HG03095 (cell line): ENCODE data around the gene APCDD1L.
A peak's percentile ranks its signal among the peaks of the same experiment; 100 is the strongest.
"Not testable (repeated sequence)": the region's sequence is repeated elsewhere in the genome, so short reads cannot be mapped to it uniquely, and the experiment has no call there.

Experiments used
- ATAC-seq: cut with Tn5 transposase; IDR thresholded peaks from one replicate; pipeline ENCODE4 v1.9.1; 2021; ENCODE audit warnings: moderate library complexity; ENCODE audit not compliant: unreplicated experiment

Gene APCDD1L

GRCh38 chr20:58446264-58446959, 68.8 kb downstream of the APCDD1L start:
- no peak for ATAC-seq

DNA sequence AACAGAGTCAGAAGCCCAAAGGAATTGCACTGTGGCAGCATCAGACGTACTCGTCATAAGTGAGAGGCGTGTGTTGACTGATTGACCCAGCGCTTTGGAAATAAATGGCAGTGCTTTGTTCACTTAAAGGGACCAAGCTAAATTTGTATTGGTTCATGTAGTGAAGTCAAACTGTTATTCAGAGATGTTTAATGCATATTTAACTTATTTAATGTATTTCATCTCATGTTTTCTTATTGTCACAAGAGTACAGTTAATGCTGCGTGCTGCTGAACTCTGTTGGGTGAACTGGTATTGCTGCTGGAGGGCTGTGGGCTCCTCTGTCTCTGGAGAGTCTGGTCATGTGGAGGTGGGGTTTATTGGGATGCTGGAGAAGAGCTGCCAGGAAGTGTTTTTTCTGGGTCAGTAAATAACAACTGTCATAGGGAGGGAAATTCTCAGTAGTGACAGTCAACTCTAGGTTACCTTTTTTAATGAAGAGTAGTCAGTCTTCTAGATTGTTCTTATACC, 70.4 kb downstream of the APCDD1L start:
- ATAC-seq = no peak

DNA sequence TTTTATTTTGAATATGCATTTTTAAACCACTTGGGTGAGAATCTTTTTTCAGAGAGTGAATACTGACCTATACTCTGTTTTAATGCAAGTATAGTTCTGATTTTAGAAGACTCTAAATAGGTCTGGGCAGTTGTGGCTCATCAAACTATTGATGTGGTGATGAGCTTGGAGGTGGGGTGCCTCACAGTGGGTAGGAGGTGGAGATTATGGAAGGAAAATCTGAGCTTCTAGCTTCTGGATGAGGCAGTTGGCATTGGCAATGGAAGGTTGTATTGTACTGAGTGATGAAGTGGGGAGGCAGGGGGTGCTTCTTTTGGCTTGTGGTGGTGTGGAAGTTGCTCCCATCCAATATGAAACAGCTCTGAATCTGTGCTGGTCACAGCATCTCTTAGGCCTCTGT, 73.5 kb downstream of the APCDD1L start:
- ATAC-seq = no peak

DNA sequence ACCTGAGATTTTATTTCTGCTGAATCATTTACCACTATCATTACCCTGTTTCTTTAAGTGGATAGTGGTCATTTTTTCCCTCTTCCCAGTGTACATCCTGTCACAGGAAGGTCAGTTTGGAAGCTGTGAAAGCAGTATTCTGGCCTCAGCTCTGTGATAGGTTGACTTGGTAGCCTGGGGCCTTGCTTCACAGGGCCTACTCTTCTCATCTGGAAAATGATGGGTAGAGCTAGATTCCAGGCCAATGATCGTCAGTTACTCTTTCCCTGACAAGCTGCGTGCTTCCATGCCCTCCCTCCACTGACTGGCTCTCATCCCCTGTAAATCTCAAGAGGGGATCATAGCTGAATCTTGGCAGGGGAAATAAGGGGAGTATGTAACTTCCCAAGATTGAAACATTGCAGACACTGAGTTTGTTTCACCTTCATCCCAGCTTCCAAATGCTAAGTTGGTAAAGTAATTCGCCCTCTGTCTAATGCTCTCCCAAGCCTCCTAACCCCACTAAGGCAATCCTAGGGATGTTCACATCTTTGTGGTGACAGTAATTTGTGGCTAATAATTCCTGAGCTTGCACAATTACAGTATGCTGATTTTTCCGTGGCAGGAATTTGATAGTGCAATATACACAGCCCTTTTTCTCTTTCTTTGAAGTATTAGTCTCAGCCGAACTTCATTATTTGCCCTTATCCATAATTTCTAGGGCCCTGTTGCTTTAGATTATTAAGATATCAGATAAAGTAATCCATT, 75.0 kb downstream of the APCDD1L start:
- ATAC-seq = no peak

DNA sequence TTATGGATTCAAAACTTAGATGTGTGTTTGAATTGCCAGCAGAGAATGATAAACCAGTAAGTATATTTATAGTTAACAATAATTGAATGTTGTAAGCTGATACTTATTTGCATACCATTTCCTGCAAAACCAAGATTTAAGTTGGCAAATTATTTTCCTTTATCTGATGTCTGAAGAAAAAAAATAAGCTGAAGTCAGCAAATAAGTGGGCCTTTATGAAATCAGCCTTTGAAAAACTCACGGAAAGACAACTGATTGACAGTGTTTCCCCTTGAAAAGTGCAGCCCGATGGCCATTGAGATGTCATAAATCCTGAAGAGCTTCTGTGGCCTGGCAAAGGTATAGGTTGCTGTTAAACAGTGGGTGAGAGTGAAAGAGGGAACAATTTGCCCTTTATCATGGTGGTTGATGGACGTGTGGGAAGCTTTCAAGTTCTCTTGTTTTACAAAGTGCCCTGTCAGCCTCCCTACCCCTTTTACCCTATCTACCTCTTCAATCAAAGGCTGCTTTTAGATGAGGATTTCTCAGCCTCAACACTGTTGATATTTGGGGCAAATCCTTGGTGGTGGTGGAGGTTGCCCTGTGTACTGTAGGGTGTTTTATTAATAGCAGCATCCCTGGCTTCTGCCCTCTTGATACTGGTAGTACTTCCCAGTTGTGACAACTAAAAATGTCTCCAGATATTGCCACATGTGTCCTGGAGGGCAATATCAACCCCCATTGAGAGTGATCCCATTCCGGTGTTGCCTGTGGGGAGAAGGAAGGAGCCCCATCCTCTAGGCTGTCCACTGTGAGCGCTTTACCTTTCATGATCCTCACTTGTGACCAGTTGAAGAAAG, 76.0 kb downstream of the APCDD1L start:
- ATAC-seq = no peak

DNA sequence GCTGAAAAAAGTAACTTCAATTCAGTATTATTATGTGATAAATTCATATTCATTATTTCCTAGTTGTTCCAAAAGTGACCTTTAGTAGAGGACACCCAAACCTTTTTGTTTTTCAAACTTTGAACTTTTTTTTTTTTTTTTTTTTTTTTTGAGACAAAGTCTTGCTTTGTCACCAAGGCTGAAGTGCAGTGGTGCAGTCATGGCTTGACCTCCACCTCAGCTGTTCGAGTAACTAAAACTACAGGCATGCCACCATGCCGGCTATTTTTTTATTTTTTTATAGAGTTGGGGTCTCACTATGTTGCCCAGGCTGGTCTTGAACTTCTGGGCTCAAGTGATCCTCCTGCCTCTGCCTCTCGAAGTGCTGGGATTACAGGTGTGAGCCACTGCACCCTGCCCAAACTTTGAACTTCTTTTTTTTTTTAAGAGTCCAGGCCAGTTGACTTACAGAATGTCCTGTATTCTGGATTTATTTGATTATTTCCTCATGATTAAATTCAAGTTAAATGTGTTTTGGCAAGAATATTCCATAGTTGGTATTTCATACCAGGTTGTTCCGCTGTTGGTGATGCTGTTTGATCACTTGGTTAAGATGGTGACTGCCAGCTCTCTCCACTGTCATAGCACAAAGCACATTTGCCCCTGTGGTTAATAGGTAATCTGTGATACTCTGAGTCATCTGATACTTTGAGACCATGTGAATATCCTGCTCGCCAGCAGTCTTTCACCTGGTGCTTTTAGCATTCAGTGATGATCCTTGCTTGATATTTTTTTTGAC, 78.1 kb downstream of the APCDD1L start:
- ATAC-seq = peak; percentile 56

DNA sequence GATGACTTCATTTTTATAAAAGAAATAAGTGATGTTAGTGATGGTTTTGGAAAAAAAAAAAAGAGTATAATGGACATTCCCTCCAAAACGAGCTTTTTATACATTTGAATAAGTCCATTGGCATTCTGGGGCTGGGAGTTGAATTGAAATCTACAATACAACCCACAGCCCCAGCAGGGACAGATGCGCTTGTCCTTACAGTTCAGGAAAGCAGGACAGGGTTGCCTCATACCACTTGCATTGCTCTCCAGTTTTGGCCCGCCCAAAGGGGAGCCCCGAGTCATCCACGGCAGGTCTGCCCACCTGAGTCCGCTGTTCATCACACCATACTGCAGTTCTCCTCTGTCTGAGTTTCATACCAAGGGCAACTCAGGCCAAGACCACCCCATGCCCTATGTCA, 80.0 kb downstream of the APCDD1L start:
- ATAC-seq = no peak

- ATAC-seq = no peak
Measured at GRCh38 chr20:58434326-58434725, 80.9 kb downstream of the APCDD1L start.

DNA sequence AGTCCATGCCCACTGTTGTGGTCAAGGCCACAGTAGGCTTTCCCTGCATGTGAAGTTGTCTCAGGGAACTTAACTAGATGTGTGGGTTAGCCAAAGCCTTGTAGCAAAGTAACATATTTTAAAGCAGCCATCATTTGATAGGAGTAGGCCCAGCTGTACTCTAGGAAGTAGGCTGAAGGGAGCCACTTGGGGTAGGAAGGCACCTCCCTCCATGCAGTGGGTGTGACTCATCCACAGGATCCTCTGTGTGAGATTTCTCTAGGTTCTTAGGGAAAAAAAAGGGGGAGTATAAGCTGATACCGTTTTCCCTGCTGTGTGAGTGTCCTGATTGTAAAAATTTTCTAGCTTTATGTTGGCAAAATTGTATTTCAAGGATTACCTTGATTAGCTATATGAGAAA, 81.4 kb downstream of the APCDD1L start:
- no peak for ATAC-seq

DNA sequence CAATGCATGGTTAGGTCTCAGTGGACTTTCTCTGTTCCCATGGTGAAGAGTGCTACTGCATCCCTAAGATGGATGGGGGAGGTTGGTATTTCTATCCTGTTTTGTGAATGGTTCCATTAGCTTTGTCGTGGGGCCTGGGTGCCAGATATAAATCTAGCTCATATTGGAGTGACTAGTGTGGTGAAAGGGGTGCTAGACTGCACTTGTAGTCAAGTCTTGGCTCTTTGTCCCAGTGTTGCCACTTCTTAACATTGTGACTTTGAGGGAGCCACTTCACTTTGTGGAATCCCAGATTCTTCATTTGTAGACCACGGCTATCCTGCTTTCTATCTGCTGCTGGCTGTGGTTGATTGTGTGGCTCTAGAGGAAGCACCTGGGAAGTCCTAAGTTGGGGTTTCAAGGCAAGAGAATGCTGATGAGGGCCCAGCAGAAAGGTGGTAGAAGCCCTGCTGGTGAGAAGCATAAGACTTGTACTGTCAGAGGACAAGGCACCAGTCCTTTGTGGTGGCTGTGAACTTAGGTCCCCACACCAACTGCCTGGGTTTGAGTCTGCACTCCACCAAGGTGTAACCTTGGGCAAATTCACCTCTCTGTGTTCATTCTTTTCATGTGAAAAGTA, 82.1 kb downstream of the APCDD1L start:
- ATAC-seq = no peak

GRCh38 chr20:58432186-58432954, 82.8 kb downstream of the APCDD1L start:
- ATAC-seq = no peak

GRCh38 chr20:58431134-58431533, 84.1 kb downstream of the APCDD1L start:
- no peak for ATAC-seq

DNA sequence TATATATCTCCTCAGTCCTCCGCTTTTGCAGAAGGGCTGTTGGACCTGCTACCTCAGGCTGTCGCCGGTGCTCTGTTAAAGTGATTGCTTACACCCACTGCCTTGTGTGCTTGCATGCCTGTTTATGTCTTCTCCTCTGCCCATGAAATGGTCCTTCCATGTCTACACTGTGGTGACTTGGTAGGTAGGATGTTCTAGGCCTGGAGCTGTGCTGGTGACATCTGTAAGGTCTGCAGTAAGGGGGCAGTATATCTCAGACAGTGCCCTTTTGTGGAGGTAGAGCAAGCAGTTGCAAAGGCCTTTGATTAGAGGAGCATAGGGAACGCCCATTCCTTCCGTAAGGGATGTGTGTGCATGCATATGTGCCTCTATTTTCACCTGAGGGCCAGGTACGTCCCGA, 85.9 kb downstream of the APCDD1L start:
- ATAC-seq = no peak

- ATAC-seq = no peak
Measured at GRCh38 chr20:58428364-58428763, 86.8 kb downstream of the APCDD1L start.

GRCh38 chr20:58427571-58427970, 87.6 kb downstream of the APCDD1L start:
- ATAC-seq = not testable (repeated sequence)

GRCh38 chr20:58424218-58424969, 90.8 kb downstream of the APCDD1L start:
- no peak for ATAC-seq

- ATAC-seq = no peak
Measured at GRCh38 chr20:58421497-58421850, 93.7 kb downstream of the APCDD1L start.

DNA sequence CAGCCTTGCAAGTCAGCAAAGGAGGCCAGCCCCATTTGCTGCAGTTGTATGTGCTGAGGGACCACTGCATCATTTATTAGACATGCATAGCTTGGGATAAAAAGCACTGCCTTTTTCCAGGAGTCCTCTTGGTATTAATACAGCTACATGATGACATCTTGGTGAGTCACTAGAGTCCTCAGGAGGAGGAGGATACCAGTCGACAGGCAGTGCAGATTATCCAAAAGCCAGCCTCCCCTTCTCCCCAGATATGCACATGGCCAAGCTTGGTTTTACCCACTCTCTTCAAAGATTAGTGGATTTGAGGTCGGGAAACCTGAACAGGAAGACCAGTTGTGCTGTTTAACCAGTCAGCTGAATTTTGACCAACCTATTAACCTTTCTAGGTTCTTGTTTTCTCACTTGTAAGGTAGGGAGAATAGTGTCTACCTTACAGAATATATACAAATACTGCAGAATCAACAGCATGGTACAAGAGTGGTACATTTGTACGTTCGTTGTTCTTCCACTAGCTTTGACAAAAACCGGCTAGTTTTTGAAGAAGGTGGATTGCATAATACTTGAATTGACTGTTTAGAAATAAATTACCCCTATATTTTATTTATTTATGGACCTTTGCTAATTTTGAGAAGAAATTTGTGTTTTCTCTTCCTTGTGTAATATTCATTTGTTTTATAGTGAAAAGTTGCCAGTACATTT, 94.3 kb downstream of the APCDD1L start:
- no peak for ATAC-seq
